HUES64 (cell line): ENCODE results near the gene SIM1.
"Not testable (repeated sequence)": the region's sequence is repeated elsewhere in the genome, so short reads cannot be mapped to it uniquely, and the experiment has no call there.

Source experiments
- H3K27ac ChIP-seq: 2 replicates; pipeline ENCODE4 v1.7.0; 2013; ENCODE audit warnings: low read depth, low read length, inconsistent platforms
- H3K27me3 ChIP-seq: 2 replicates; pipeline ENCODE4 v1.6.1; 2013; ENCODE audit warnings: mild to moderate bottlenecking, low read length; ENCODE audit not compliant: insufficient read depth
- H3K36me3 ChIP-seq: 2 replicates; pipeline ENCODE4 v1.6.1; 2013; ENCODE audit warnings: mild to moderate bottlenecking, low read length; ENCODE audit not compliant: insufficient read depth
- H3K4me1 ChIP-seq: 2 replicates; pipeline ENCODE4 v1.6.1; 2013; ENCODE audit warnings: mild to moderate bottlenecking, low read length, moderate library complexity; ENCODE audit not compliant: insufficient read depth
- H3K4me3 ChIP-seq: 2 replicates; pipeline ENCODE4 v1.5.1; 2013; ENCODE audit warnings: mild to moderate bottlenecking, low read length, moderate library complexity
- H3K9ac ChIP-seq: 2 replicates; pipeline ENCODE4 v1.6.1; 2013; ENCODE audit warnings: mild to moderate bottlenecking, low read depth, low read length
- H3K9me3 ChIP-seq: 2 replicates; pipeline ENCODE4 v1.6.1; 2013; ENCODE audit warnings: low read depth, low read length; ENCODE audit not compliant: insufficient read depth
- WGBS: fragments of 150-250, 120-280 bp; methylation state at CpG from one replicate; pipeline ENCODE4 v1.1.7; 2013; ENCODE audit warnings: missing lambda C conversion rate; 5-methylcytosine and 5-hydroxymethylcytosine counted together

The SIM1 gene

DNA sequence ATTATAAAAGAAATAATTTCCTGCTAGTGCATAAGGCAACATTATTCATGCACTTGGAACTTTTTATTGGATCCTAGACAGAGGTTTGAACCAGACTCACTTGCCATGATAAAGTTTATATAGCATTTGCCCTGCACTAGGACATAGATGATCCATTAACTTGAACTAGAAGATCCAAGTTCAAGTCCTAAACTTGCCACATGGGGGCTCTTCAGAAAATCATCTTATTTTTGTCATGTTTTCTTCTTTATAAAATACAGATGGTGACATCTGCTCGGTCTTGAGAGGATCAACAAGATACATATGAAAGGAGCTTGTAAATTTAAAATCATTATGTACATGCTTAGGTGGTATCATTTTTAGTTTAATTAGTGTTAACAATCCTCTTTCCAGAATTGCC lies 94.5 kb downstream of the SIM1 start:
- Histone ChIP-seq H3K27me3 (no peaks in the 10 kb centered on the region), H3K4me3 (no peak overlapping the region), H3K27ac (no peak overlapping the region), H3K4me1 (peaks cover 11% of the 10 kb centered on the region; the same call in 1 of the 2 replicates), H3K36me3 (no peaks in the 10 kb centered on the region), H3K9me3 (no peaks in the 10 kb centered on the region), H3K9ac (no peak overlapping the region)
- no CpG with 5 or more reads among the region's 1 CpG for WGBS

GRCh38 chr6:100366419-100366818 lies 98.3 kb downstream of the SIM1 start:
- no peak overlapping the region for H3K9ac ChIP-seq
- no peak overlapping the region for H3K4me3 ChIP-seq
- H3K4me1 ChIP-seq = peaks cover 16% of the 10 kb centered on the region
- H3K27me3 ChIP-seq = no peaks in the 10 kb centered on the region
- H3K9me3 ChIP-seq = no peaks in the 10 kb centered on the region
- H3K36me3 ChIP-seq = no peaks in the 10 kb centered on the region
- WGBS = 97% methylated on average over 5 of the region's 5 CpGs
- no peak overlapping the region for H3K27ac ChIP-seq

- no peak overlapping the region for H3K27ac ChIP-seq
- H3K27me3 ChIP-seq = no peaks in the 10 kb centered on the region
- H3K36me3 ChIP-seq = no peaks in the 10 kb centered on the region
- H3K4me1 ChIP-seq = peaks cover 16% of the 10 kb centered on the region
- 71% methylated on average over 1 of the region's 1 CpG for WGBS
- no peaks in the 10 kb centered on the region for H3K9me3 ChIP-seq
- H3K9ac ChIP-seq = no peak overlapping the region
- H3K4me3 ChIP-seq = no peak overlapping the region
These were observed 101.1 kb downstream of the SIM1 start for GRCh38 chr6:100363651-100364050.

- not testable (repeated sequence) for H3K27ac ChIP-seq, H3K27me3 ChIP-seq, H3K9me3 ChIP-seq, H3K36me3 ChIP-seq
- 47% methylated on average over 33 of the region's 35 CpGs for WGBS
- H3K9ac ChIP-seq = peak overlapping the region; percentile 57
- H3K4me1 ChIP-seq = peaks cover 11% of the 10 kb centered on the region
- H3K4me3 ChIP-seq = peak overlapping the region; percentile 40
These were observed 109.7 kb downstream of the SIM1 start for GRCh38 chr6:100354736-100355641.

DNA sequence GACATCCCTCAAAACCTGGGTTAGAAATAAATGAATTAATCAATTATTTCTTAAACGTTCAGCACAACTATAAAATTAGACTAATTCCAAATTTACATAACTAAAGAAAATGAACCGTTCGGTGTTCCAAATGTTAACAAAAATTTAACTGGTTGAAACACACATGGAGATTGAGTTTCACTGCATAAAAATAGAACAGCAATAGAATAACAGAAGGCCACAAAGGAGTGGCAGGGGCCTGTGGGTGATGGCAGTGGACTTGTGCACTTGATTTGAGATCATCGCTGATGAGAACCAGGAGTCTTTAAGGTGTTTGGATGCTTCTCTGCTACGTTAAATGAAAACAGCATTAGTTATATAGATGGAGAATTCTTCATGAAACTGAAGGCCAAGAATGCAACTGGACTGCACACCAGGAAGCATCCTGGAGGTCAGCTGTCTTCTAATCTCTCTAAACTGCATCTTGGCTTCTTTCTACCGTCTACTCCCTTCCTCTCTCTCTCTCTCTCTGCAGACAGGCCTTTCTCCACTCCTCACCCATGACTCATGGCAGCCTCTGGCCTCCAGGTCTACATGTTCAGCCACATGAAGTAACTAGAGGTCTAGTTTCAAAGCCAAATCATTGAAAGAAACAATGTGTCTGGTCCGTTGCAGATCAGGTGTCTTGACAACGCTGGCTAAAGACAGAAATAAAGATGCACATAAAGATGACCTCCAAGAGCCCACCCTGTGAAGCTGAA lies 111.3 kb downstream of the SIM1 start:
- H3K27me3 ChIP-seq = no peaks in the 10 kb centered on the region
- no peaks in the 10 kb centered on the region for H3K36me3 ChIP-seq
- peaks cover 17% of the 10 kb centered on the region for H3K4me1 ChIP-seq
- WGBS = 93% methylated on average over 8 of the region's 8 CpGs
- no peak overlapping the region for H3K27ac ChIP-seq
- H3K4me3 ChIP-seq = no peak overlapping the region
- H3K9me3 ChIP-seq = no peaks in the 10 kb centered on the region
- no peak overlapping the region for H3K9ac ChIP-seq

- Histone ChIP-seq H3K4me1 (peaks cover 23% of the 10 kb centered on the region), H3K27me3 (no peaks in the 10 kb centered on the region), H3K27ac (no peak overlapping the region)
These were observed 114.6 kb downstream of the SIM1 start for GRCh38 chr6:100350139-100350538.

GRCh38 chr6:100349366-100349765 lies 115.4 kb downstream of the SIM1 start:
- 88% methylated on average over 3 of the region's 3 CpGs for WGBS
- Histone ChIP-seq H3K36me3 (no peaks in the 10 kb centered on the region), H3K27me3 (no peaks in the 10 kb centered on the region), H3K9me3 (no peaks in the 10 kb centered on the region), H3K4me3 (no peak overlapping the region), H3K9ac (no peak overlapping the region), H3K27ac (no peak overlapping the region), H3K4me1 (peaks cover 23% of the 10 kb centered on the region)

More at GRCh38 chr6:100350139-100350538, 114.6 kb downstream of the SIM1 start:
- no peaks in the 10 kb centered on the region for H3K9me3 ChIP-seq
- no peak overlapping the region for H3K9ac ChIP-seq
- no peak overlapping the region for H3K4me3 ChIP-seq
- no peaks in the 10 kb centered on the region for H3K36me3 ChIP-seq

- 93% methylated on average over 2 of the region's 4 CpGs for WGBS
- no peaks in the 10 kb centered on the region for H3K9me3 ChIP-seq
- H3K4me3 ChIP-seq = no peak overlapping the region
- no peaks in the 10 kb centered on the region for H3K36me3 ChIP-seq
- peaks cover 23% of the 10 kb centered on the region for H3K4me1 ChIP-seq
- no peaks in the 10 kb centered on the region for H3K27me3 ChIP-seq
- no peak overlapping the region for H3K27ac ChIP-seq
- H3K9ac ChIP-seq = no peak overlapping the region
These were observed 116.7 kb downstream of the SIM1 start for GRCh38 chr6:100347901-100348550.

DNA sequence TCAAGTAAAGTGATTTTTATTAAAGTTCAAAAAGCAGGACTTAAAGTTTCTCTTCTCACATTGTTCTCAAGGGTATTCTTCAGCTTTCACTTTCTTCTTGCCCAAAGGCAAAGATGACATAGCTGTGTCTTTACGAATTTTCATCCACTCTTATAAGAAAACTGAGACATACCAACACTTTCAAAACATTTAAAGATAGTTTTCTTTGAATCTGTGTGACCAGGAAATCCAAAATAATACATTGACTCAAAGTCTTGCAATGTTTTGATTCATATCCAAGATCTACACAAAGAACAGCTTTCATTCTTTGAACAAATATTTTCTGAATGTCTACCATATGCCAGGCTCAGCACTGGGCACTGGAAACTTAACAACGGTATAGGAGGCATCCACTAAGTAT lies 117.9 kb downstream of the SIM1 start:
- H3K4me3 ChIP-seq = no peak overlapping the region
- H3K9me3 ChIP-seq = no peaks in the 10 kb centered on the region
- peaks cover 23% of the 10 kb centered on the region for H3K4me1 ChIP-seq
- no peak overlapping the region for H3K9ac ChIP-seq
- 95% methylated on average over 2 of the region's 2 CpGs for WGBS
- H3K27me3 ChIP-seq = no peaks in the 10 kb centered on the region
- H3K27ac ChIP-seq = no peak overlapping the region
- H3K36me3 ChIP-seq = no peaks in the 10 kb centered on the region

DNA sequence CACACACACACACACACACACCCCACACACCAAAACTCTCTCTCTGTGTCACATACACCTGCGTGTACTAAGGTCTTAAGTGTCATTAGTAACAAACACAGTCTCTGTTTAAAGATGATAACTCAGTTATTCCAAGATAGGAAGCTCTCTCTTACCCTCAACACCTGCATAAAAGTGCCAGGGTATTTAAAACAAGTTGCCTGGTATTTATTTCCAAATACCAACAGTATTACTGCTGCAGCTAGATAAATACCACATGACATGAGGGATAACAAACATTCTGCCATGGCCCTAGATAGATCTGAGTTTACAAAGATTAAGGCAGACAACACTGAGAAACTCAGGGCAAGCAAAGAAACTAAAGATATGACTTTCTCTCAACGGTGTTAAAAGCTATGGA lies 118.5 kb downstream of the SIM1 start:
- peaks cover 22% of the 10 kb centered on the region for H3K4me1 ChIP-seq
- WGBS = 97% methylated on average over 2 of the region's 2 CpGs
- H3K9ac ChIP-seq = no peak overlapping the region
- no peaks in the 10 kb centered on the region for H3K9me3 ChIP-seq
- no peak overlapping the region for H3K4me3 ChIP-seq
- H3K27me3 ChIP-seq = no peaks in the 10 kb centered on the region
- no peaks in the 10 kb centered on the region for H3K36me3 ChIP-seq
- H3K27ac ChIP-seq = no peak overlapping the region

DNA sequence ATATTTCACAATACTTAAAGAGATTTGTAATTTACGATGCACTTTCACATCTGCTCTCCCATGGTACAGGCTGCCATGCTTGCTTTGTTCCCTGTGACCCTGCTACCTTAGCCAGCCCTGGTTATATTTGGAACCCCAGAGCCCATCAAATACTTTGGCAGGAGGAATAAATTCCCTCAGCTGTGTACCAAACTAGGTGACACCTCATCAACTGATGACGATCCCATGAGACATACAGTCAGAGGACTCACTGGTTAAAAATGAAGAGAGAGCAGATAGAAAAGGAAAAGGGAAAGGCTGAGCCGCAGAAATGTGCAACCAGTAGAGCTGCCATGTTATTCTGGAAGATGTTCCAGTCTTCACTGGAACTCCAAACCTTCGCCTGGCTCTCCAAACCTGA lies 120.0 kb downstream of the SIM1 start:
- Histone ChIP-seq H3K9me3 (no peaks in the 10 kb centered on the region), H3K36me3 (no peaks in the 10 kb centered on the region), H3K27me3 (no peaks in the 10 kb centered on the region), H3K4me1 (peaks cover 9% of the 10 kb centered on the region), H3K9ac (no peak overlapping the region), H3K27ac (no peak overlapping the region), H3K4me3 (no peak overlapping the region)
- 94% methylated on average over 4 of the region's 4 CpGs for WGBS
